ENCODE results near the gene CPS1. TPM values are rescaled to one million over a fixed set of nuclear protein-coding genes. Genes with fewer than 3 reads are reported as not detected.

CPS1 gene
- 16.0 and 24.7 TPM in 2 replicates for total RNA-seq (2014; rRNA removed; shearing (Covaris generic))

DNA sequence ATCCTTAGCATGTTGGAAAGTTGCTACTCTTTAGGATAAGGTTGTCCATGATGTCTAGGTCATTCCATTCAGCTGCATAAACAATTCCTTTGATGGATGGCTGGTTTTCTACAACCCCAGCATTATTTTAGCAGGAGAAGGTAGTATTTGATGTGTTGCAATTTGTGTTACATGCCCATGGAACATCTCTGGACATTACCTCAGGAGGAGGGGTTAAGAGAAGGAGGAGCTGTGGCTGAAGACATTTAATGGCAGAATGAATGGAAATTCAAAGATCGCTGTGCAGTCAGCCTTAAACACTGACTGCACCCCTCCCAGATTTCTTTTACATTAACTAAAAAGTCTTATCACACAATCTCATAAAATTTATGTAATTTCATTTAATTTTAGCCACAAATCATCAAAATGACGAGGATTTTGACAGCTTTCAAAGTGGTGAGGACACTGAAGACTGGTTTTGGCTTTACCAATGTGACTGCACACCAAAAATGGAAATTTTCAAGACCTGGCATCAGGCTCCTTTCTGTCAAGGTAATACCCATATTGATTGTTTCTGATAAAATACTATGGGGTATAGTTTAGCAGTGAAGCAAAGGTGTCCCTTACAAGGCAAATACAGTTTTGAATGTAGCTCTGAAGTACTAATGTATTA is at the start of gene CPS1:
CPS1 (plus strand) TSS at position 271 of the 652 bp plus-strand sequence; CDS start at position 406, 135 bp downstream.
- DNase-seq (ENCODE audit: low read depth in 1 of 2, low spot score in 2 of 2) = no peak
- H3K27ac ChIP-seq = no peak within 1 kb of the TSS
- no peaks in the 10 kb centered on the region for H3K4me1 ChIP-seq (replicated peaks)
- H3K36me3 ChIP-seq = no peaks in the 10 kb centered on the region
- no peaks in the 10 kb centered on the region for H3K27me3 ChIP-seq (replicated peaks)
- no peaks in the 10 kb centered on the region for H3K9me3 ChIP-seq (replicated peaks)
- H3K4me3 ChIP-seq = no peak within 1 kb of the TSS

- no peaks in the 10 kb centered on the region for H3K4me1 ChIP-seq (replicated peaks)
- no peak overlapping the region for H3K27ac ChIP-seq
- no peaks in the 10 kb centered on the region for H3K36me3 ChIP-seq
- H3K4me3 ChIP-seq = no peak overlapping the region
- no peaks in the 10 kb centered on the region for H3K9me3 ChIP-seq (replicated peaks)
- H3K27me3 ChIP-seq (replicated peaks) = no peaks in the 10 kb centered on the region
- no peak for DNase-seq (ENCODE audit: low read depth in 1 of 2, low spot score in 2 of 2)
Measured at GRCh38 chr2:210515911-210516310, 40.5 kb upstream of the CPS1 start.

GRCh38 chr2:210517264-210517663 is 39.1 kb upstream of the CPS1 start:
- no peaks in the 10 kb centered on the region for H3K4me1 ChIP-seq (replicated peaks)
- H3K9me3 ChIP-seq (replicated peaks) = no peaks in the 10 kb centered on the region
- H3K4me3 ChIP-seq = no peak overlapping the region
- no peaks in the 10 kb centered on the region for H3K27me3 ChIP-seq (replicated peaks)
- no peak for DNase-seq (ENCODE audit: low read depth in 1 of 2, low spot score in 2 of 2)
- no peak overlapping the region for H3K27ac ChIP-seq
- no peaks in the 10 kb centered on the region for H3K36me3 ChIP-seq

GRCh38 chr2:210519594-210519993 is 36.8 kb upstream of the CPS1 start:
- H3K36me3 ChIP-seq = no peaks in the 10 kb centered on the region
- no peak for DNase-seq (ENCODE audit: low read depth in 1 of 2, low spot score in 2 of 2)
- no peaks in the 10 kb centered on the region for H3K9me3 ChIP-seq (replicated peaks)
- H3K4me1 ChIP-seq (replicated peaks) = no peaks in the 10 kb centered on the region
- H3K27ac ChIP-seq = no peak overlapping the region
- H3K4me3 ChIP-seq = no peak overlapping the region
- H3K27me3 ChIP-seq (replicated peaks) = no peaks in the 10 kb centered on the region

- no peak for DNase-seq (ENCODE audit: low read depth in 1 of 2, low spot score in 2 of 2)
- H3K9me3 ChIP-seq (replicated peaks) = no peaks in the 10 kb centered on the region
- H3K27me3 ChIP-seq (replicated peaks) = no peaks in the 10 kb centered on the region
- H3K27ac ChIP-seq = no peak overlapping the region
- H3K4me1 ChIP-seq (replicated peaks) = no peaks in the 10 kb centered on the region
- no peak overlapping the region for H3K4me3 ChIP-seq
- H3K36me3 ChIP-seq = no peaks in the 10 kb centered on the region
Measured at GRCh38 chr2:210522399-210522798, 34.0 kb upstream of the CPS1 start.

GRCh38 chr2:210523650-210524289 is 32.6 kb upstream of the CPS1 start:
- Histone ChIP-seq H3K27ac (no peak overlapping the region), H3K27me3 (replicated peaks) (no peaks in the 10 kb centered on the region), H3K36me3 (no peaks in the 10 kb centered on the region), H3K9me3 (replicated peaks) (no peaks in the 10 kb centered on the region), H3K4me1 (replicated peaks) (peaks cover 11% of the 10 kb centered on the region), H3K4me3 (no peak overlapping the region)
- DNase-seq (ENCODE audit: low read depth in 1 of 2, low spot score in 2 of 2) = no peak

DNA sequence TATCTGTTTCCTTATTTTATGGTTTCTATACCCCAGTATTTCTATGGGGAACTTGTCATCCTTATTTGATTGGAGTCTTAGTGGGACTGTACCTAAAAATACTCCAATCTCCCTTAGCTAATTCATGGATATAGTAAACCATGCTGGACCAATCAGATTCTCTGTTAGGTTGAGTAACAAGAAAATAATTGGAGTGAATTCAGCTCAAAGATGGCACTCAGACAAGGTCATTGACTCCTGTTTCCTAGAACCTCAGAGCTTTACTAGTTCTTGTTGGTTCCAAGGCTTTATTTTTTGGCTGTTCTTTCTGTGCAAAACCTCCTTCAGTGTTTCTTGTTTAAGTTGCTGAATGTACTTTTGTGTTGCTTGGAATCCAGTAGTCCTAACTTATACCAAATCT is 31.9 kb upstream of the CPS1 start:
- Histone ChIP-seq H3K4me3 (no peak overlapping the region), H3K27me3 (replicated peaks) (no peaks in the 10 kb centered on the region), H3K36me3 (no peaks in the 10 kb centered on the region), H3K9me3 (replicated peaks) (no peaks in the 10 kb centered on the region), H3K4me1 (replicated peaks) (peaks cover 17% of the 10 kb centered on the region), H3K27ac (no peak overlapping the region)
- no peak for DNase-seq (ENCODE audit: low read depth in 1 of 2, low spot score in 2 of 2)

DNA sequence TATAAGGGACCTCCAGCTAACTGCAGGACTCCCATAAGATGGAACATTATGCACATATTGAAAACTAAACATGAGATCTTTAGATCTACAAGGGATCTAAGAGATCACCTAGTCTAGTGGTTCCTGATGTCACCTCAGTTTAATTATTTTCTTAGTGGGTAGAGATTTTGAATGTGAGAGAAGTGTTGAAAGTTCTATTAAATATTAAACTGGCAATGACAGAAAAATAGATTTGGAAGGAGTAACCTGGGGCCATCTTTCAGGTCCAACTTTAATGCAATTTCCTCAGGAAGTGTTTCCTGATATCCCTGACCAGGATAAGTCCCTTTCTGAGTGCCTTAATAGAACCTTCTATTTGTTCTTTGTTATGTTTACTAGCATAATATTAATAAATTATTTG is 29.1 kb upstream of the CPS1 start:
- Histone ChIP-seq H3K9me3 (replicated peaks) (no peaks in the 10 kb centered on the region), H3K36me3 (no peaks in the 10 kb centered on the region), H3K4me1 (replicated peaks) (peaks cover 17% of the 10 kb centered on the region), H3K4me3 (no peak overlapping the region), H3K27me3 (replicated peaks) (no peaks in the 10 kb centered on the region), H3K27ac (no peak overlapping the region; the same call in 1 of the 2 replicates)
- no peak for DNase-seq (ENCODE audit: low read depth in 1 of 2, low spot score in 2 of 2)

DNA sequence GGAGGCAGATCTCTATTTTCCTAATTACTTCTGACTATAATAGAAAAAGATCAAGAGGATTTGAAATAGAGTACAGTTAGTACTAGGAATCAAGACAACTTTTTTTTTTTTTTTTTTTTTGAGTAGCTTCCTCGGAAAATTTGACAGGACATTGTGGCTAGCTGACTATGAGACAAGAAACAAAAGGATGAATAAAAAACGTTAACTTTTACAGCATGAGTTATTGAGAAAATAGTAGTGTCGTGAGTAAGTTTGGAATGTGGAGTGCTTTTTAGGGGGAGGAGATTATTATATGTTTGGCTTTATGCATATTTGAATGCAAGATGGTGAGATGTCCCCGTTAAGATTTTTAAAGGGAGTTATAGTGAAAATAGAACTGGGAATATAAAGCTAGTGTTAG is 27.7 kb upstream of the CPS1 start:
- peaks cover 17% of the 10 kb centered on the region for H3K4me1 ChIP-seq (replicated peaks)
- DNase-seq (ENCODE audit: low read depth in 1 of 2, low spot score in 2 of 2) = peak in 1 of 2 experiments; percentile 60
- H3K27ac ChIP-seq = peak overlapping the region; percentile 67
- no peaks in the 10 kb centered on the region for H3K36me3 ChIP-seq
- no peak overlapping the region for H3K4me3 ChIP-seq
- H3K9me3 ChIP-seq (replicated peaks) = no peaks in the 10 kb centered on the region
- H3K27me3 ChIP-seq (replicated peaks) = no peaks in the 10 kb centered on the region

- Histone ChIP-seq H3K27ac (no peak overlapping the region), H3K4me3 (no peak overlapping the region), H3K4me1 (replicated peaks) (peaks cover 17% of the 10 kb centered on the region), H3K9me3 (replicated peaks) (no peaks in the 10 kb centered on the region), H3K27me3 (replicated peaks) (no peaks in the 10 kb centered on the region), H3K36me3 (no peaks in the 10 kb centered on the region)
- DNase-seq (ENCODE audit: low read depth in 1 of 2, low spot score in 2 of 2) = no peak
Measured at GRCh38 chr2:210531050-210531449, 25.3 kb upstream of the CPS1 start.

DNA sequence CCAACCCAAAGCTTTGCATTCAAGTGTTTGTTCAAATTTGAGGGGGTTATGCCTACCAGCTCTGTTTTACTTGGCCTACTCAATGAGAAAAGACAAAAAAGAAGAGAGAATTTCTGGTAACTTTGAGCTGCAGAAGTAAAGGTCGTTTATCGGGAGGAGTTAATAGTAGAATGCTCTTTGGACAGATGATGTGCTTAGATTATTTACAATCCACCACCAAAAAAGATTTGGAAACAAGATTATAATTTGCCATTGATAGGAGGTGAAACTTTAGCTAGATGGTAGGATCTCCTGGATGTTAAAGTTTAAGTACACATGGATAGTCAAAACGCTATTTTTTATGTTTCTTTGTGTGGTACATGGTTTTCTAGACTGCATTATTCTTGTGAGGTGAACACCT is 24.9 kb upstream of the CPS1 start:
- no peak for DNase-seq (ENCODE audit: low read depth in 1 of 2, low spot score in 2 of 2)
- H3K9me3 ChIP-seq (replicated peaks) = no peaks in the 10 kb centered on the region
- H3K27ac ChIP-seq = no peak overlapping the region
- no peak overlapping the region for H3K4me3 ChIP-seq
- H3K36me3 ChIP-seq = no peaks in the 10 kb centered on the region
- H3K4me1 ChIP-seq (replicated peaks) = peaks cover 17% of the 10 kb centered on the region
- no peaks in the 10 kb centered on the region for H3K27me3 ChIP-seq (replicated peaks)

DNA sequence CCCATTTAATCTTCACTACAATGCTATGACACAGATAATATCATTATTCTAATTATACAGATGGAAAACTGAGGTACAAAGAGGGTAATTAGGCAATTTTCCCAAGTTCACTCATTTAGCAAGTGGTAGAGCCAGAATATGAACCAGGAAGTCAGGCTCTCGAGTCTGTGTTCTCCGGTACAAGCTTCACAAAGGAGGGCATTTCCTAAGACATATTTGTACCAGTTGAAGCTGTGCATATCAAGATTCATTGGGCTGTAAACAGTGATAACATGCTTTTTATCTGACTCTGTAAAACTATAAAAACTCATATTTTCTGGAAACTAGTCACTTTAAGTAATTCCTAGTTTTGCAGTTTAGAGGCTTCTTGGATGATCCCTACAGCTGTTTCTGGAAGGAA is 23.0 kb upstream of the CPS1 start:
- H3K4me1 ChIP-seq (replicated peaks) = peaks cover 9% of the 10 kb centered on the region
- H3K4me3 ChIP-seq = no peak overlapping the region
- H3K9me3 ChIP-seq (replicated peaks) = no peaks in the 10 kb centered on the region
- H3K36me3 ChIP-seq = no peaks in the 10 kb centered on the region
- no peak overlapping the region for H3K27ac ChIP-seq
- DNase-seq (ENCODE audit: low read depth in 1 of 2, low spot score in 2 of 2) = no peak
- no peaks in the 10 kb centered on the region; the same call in 1 of the 2 replicates for H3K27me3 ChIP-seq (replicated peaks)

DNA sequence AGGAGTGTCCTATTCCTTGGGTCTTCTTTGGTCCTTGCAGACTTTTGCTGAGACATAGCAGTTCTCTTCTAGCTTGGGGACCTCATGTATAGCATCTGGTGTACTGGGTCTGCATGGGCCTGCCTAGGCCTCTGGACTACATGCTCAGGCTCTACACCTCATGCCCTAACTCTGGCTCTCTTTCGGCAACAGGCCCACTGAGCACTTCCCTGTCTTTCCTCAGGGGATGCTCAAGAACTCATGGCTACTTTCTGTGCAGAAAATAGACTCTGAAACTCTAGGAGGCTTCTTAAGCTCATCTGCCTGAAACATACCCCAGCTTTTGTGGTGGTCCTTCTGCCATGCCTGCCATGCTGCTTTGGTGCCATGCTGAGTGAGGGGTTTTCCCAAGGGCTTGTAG is 21.5 kb upstream of the CPS1 start:
- no peak for DNase-seq (ENCODE audit: low read depth in 1 of 2, low spot score in 2 of 2)
- no peaks in the 10 kb centered on the region for H3K9me3 ChIP-seq (replicated peaks)
- no peaks in the 10 kb centered on the region for H3K4me1 ChIP-seq (replicated peaks)
- H3K27ac ChIP-seq = no peak overlapping the region
- no peaks in the 10 kb centered on the region for H3K36me3 ChIP-seq
- no peaks in the 10 kb centered on the region; the same call in 1 of the 2 replicates for H3K27me3 ChIP-seq (replicated peaks)
- H3K4me3 ChIP-seq = no peak overlapping the region

- Histone ChIP-seq H3K27ac (no peak overlapping the region), H3K4me3 (no peak overlapping the region), H3K4me1 (replicated peaks) (no peaks in the 10 kb centered on the region), H3K27me3 (replicated peaks) (peaks cover 4% of the 10 kb centered on the region; the same call in 1 of the 2 replicates), H3K36me3 (no peaks in the 10 kb centered on the region), H3K9me3 (replicated peaks) (no peaks in the 10 kb centered on the region)
- no peak for DNase-seq (ENCODE audit: low read depth in 1 of 2, low spot score in 2 of 2)
Measured at GRCh38 chr2:210536973-210537650, 19.3 kb upstream of the CPS1 start.
